GM19099 (cell line): ENCODE measurements around the gene ZDHHC14.

Source experiments
- POLR2A ChIP-seq: IDR thresholded peaks from 3 replicates; pipeline ENCODE4 v1.6.1; 2011; ENCODE audit warnings: low read depth; ENCODE audit not compliant: insufficient read length; ENCODE audit errors: extremely low read depth

ZDHHC14 gene

DNA sequence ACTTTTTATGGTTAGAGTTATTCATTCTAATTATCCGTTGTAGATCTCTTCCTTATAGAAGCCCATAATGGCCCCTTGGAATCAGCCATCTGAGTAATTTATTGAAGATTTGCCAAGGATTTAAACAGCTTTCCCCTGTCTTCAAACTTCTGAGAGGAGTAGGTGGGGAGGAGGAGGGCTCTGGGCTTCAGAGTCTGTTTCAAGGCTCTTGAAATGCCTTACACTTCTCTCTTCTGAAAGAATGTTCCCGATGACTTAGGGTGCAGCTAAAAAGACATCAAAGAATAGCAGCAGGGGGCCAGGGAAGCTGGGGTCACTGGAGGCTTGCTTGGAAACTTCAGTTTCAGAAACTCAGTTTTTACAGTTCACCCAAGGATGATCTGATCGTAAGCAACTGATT, 165.3 kb downstream of the ZDHHC14 start:
- no peak for TF ChIP-seq POLR2A

DNA sequence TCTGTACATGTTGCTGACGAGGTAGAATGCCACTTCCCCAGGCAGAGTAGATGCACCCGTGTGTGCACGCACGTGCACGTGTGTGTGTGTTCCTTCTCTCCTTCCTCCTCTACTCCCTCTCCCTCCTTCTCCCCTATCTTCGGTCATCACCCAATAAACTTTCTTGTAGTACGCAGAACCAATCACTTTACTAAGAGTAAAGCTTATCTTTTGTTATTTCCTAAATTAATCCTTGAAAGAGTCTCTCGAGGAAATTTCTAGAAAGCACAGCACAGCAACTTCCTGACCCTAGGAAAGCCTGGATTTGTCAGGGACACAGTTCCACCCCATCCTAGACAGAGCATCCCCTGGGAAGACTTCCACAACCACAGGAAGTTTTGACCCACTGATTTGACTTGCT, 166.1 kb downstream of the ZDHHC14 start:
- TF ChIP-seq POLR2A = no peak

DNA sequence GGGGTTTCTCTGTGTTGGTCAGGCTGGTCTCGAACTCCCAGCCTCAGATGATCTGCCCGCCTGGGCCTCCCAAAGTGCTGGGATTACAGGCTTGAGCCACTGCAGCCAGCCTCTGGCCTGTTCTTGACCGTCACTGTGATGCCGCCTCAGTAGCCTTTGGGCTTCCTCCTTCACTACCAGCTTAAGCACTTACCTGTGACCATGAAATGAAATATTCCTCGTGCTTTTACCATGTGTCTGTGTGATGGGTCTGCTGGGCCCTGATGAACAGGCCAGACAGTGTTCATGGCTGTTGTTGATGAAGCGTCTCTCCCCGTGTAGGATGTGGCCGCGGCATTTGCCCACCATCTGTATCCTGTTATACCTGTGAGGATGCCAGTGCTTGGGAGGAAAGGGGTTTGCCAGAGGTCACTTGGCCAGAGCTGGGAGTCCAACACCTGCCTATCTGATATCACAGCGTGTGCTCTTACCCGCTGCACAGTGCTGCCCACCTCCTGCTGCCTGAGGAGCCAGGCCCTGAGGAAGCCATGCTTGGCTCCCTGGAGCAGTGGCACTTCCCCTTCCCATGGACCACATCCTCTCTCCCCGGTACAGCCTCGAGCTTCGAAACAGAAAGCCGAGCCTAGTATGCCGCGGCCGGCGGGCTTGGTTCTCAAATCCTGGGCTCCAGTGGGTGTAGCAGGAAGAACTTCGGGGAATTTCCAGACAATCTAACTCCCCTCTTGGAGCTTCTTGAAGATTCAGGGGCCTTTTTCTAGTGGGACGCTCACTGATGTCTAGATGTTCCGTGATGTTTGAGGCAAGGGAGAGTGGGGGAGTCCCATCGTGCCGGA, 167.9 kb downstream of the ZDHHC14 start:
- no peak for TF ChIP-seq POLR2A

DNA sequence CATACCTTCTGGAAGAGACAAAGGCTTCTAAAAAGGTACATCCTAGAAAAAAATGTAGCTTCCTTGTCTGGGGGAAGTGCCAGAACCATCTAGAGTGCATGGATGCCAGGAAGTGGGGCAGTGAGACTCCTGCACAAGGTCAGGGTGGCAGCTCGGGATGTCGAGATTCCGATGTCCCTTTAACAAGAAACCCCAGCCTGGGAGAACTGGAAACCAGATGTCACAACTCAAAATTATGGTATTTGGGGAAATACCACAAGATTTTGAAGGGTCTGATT, 168.4 kb downstream of the ZDHHC14 start:
- TF ChIP-seq POLR2A = no peak

DNA sequence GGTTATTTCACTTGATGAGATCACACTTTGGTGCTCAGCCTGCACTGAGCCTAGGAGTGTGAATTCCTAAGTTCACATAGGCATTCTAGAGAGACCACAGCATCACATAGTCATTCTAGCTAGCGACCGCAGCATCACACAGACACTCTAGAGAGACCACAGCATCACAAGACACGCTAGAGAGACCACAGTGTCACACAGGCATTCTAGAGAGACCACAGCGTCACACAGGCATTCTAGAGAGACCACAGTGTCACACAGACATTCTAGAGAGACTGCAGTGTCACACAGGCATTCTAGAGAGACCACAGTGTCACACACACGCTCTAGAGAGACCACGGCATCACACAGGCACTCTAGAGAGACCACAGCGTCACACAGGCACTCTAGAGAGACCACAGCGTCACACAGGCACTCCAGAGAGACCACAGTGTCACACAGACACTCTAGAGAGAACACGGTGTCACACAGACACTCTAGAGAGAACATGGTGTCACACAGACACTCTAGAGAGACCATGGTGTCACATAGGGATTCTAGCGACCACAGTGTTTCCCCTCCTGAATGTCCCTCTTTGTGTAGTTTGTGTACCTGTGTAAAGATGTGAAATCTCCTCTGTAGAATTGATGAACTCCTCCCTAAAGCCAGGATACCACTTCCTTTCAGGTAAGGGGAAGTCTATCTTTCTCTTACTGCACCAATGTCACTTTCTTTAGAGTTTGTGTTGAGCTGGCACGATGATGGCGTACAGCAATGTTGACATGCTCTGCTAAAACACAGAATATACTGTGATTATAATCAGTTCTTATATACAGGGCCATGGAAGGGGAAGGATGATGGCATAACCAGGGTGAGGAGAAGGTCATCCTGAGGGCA, 169.4 kb downstream of the ZDHHC14 start:
- no peak for TF ChIP-seq POLR2A

DNA sequence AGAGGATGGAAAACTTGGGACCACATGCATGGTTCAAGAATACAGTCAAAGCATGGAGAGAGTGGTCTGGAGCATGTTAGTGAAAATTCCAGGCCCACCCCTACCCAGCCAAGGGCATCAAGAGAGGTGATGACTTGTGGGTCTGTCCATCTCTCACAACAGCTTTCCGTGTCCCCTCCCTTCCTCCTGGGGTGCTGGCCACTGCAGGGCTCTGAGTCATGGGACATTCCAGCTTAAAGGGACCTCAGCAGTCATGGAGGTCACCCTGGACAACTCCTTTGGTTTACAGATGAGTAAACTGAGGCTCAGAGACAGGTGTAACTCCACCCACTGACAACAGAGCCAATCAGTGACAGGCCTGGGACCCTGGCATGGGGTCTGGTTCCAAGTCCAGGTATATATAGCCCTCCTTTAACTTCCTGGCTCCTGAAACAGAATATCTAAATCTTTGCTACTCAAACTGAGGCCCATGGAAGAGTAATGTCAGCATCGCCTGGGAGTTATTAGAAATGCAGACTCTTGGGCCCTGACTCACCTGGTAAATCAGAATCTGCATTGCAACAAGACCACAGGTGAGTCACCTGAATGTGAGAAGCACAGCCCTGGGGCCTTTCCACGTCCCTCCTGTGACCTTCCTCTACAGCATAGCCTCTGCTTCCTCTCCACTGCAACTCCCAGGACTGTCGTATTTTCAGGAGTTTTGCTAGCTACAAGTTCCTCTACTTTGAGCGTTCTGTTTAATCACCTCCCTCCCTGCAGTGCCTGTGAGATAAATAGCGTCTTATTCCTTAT, 170.2 kb downstream of the ZDHHC14 start:
- TF ChIP-seq POLR2A = no peak

DNA sequence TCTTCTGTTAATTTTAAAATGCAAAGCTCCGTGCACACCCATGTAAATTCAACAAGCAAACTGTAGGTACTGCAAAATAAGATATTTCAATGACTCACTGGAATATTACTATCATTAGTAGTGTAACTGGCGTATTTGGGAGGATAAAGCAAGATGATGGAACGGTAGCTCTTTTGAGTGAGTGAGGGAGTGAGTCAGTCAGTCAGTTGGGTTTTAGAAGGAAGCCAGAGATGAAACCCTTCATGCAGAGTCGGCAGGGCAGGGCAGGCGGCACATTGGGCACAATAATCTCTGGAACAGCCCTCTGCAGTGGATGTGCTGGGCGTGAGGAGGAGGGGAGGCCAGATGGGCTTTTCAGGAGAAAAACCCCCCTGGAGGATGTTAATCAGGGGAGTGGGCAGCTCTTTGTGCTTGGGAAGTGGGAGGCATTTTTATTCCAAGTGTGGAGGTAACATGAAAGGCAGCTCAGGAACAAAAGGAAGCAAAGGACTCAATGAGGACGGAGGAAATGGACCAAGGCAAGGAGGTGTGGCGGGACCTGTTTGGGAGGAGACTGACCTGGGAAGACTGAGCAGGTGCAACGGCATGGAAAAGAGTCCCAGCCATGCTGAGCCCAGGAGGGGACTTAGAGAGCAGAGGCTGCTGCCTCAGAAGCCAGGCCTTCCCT, 171.2 kb downstream of the ZDHHC14 start:
- TF ChIP-seq POLR2A = no peak

DNA sequence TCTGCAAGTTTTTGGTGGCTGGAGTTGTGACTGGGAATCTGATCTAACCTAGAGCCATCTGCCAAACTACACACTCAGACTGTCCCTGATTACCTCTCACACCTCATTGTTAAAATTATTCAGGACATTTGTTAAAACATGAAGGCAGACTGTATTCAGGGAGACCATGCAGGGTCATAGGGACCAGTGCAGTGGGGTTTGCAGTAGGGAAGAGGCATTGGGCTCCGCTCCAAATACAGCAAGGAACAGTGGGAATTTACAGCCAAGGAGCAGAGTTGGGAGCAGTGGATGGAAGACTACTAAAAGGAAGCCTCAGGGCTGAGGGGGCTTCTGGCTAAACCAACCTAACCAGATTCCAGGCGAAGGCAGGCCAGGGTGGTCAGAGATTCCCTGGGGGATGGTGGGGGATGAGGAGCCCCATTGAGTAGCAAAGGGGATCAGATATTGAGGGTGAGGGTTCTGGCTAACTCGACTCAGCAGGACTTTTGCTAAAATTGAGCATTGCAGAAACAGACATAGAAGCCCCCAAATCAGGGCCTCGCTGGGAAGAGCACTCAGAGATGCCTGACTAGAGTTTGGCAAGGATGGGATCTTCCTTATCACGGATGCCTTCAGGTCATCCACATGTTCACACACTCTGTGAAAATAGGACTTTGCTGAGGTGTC, 172.0 kb downstream of the ZDHHC14 start:
- no peak for TF ChIP-seq POLR2A

DNA sequence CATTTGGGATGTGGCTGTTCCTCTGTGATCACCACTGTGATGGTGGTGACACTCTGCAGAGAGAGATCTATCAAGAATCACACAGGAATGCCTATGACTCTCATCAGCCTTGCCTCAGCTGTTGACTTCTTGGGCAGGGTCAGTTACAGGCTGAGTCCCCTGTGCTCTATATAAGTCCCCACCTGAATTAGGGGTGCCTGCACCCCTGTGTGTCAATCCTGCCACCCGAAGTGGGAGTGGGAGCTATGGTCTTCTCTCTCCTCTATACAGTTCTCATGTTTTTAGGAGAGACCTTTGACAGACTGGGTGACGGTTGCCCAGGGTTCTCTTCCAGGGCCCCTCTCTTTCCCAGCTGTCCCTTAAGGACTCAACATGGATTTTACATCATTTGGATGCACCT, 173.8 kb downstream of the ZDHHC14 start:
- TF ChIP-seq POLR2A = no peak

DNA sequence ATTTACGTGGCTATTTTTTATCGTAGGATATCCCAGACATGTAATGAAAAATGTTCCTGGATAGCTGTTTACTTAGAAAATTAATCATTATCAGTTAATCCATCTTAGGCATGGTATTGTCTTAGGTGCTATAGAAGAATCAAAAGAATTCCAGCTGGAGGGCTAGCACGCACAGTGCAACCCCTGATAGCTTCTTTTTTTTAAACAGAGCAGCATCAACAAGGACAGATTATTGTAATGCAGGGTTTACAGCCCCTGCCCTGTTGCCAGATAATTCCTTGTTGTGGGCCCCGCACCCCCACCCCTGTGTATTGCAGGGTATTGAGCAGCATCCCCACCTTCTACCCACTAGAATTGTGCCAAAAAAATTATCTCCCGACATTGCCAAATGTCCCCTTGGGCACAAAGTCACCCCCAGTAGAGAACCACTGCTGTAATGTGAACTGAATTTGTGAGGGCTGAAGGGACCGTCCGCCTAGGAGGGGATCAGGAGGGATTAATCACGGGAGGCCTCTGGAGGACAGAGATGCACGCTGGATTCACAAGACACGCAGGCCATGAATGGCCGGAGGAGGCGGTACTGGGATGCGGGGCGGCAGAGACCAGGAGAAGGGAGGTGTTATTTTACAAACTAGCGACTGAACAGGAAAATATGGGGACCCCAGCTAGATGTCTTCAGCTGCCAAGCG, 174.6 kb downstream of the ZDHHC14 start:
- TF ChIP-seq POLR2A = no peak

DNA sequence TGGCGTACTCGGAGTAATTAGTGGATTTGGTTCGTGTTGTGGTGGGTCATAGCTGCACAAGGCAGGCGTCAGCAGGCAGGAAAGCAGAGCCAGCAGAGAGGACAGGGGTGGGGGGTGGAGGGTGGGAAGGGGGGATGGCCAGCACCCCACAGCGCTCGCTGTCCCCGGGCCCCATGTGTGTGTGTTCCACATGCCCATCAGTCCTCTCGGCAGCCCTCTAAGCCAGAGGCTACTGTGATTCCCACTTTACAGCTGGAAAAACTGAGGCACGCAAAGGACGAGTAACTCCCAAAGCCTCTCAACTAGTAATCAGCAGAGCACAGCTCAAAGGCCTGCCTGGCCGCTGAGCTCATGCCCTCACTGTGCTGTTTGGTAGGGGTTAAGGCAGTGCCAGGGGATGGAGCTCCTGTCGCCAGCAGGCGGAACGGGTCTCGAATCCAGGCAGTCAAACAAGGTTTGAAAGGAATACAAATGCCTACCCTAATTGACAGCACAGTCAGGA, 175.2 kb downstream of the ZDHHC14 start:
- no peak for TF ChIP-seq POLR2A

DNA sequence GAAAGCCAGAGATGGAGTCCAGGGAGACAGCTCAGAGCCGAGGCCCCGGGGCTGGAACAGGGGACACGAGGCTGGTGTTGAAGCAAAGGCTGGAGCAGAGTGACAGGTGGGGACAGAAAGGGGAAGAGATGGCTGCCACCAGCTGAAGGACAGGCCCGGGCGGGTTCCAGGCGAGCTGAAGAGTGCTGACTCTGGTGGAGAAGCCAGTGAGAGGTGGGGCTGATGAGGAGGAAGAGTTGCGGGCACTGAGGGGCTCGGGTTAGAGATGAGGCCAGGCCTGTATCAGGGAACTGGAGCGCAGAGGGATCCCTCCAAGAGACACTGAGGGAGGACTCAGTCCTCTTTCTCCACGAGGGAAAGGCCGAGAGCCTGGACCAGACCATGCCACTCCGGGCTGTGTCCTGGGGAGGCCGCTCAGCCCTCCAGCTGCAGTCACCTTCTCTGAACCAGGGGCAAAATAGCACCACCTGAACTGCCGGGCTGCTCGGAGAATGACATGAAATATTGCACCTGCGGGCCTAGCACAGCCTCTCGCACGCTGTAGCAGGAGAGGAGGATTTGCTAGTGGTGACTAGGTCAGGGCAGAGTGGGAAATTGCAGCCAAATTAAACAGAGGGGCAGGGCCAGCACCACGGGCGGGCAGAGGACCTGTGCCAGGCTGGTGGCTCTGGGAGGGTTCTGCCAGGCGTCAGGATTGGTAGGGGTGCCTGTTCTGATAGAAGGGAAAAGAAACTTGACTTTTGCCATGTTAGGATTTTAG, 175.9 kb downstream of the ZDHHC14 start:
- no peak for TF ChIP-seq POLR2A

DNA sequence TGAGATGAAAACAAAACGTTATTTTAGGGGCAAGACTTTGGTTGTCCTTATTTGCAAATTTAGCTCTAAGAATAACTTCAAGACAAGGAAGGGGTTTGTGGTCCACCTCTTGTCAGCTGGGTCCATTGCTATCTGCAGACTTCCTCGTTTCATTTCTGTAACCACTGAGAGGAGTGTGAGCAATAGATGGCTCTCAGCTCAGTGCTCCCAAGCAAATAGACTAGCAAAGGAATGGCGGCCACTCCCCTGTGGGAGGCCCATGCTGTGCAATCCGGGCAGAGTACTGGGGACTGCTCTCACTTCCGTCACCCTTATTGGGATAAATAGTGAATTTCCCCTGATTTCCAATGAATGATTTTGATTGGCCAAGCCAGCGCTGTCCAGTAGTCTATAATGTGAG, 176.6 kb downstream of the ZDHHC14 start:
- no peak for TF ChIP-seq POLR2A
